NCI-H128 (cell line): ENCODE measurements around the gene RARG.
A peak's percentile ranks its signal among the peaks of the same experiment; 100 is the strongest.

Experiments used
- DNase-seq: peaks from one replicate; lab custom pipeline; 2025; ENCODE audit not compliant: unreplicated experiment; lab: John Stamatoyannopoulos, UW

The RARG gene

GRCh38 chr12:53224061-53224896 is 7.7 kb downstream of the RARG start:
- no peak for DNase-seq

DNA sequence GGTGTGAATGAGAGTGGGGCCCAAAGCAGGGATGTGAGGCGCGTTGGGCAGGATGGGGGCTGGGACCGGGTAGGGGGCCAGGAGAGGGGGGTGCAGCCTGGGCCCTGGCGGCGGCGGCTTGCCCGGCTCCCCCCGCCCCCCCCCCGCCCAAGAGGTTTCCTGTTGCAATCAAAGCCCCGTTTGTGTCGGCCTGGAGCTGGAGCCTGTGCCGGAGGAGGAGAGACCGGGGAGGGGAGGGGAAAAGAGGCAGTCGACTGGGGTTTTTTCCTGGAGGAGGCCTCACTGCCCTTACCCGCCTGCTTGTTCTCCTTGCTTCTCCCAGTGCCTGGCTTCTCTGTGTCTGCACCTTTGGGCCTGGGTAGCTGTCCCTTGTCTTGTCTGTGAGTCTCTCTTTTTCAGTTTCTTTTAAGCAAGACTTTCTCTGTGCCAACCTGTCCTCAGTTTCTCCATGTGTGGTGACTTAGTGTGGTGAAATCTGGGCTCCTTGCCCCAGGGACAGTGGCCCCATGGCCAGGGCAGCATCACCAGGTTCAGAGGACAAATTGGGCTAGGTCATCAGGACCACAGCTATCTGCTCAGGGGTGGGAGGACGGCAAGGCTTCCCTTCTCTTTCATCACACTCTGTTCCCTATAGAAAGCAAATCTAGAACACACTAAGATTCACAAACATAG is 8.5 kb downstream of the RARG start:
- DNase-seq = no peak

- DNase-seq = no peak
Measured at GRCh38 chr12:53222806-53223261, 9.2 kb downstream of the RARG start.

GRCh38 chr12:53222170-53222721 is 9.8 kb downstream of the RARG start:
- DNase-seq = no peak

GRCh38 chr12:53221203-53222080 is 10.6 kb downstream of the RARG start:
- no peak for DNase-seq

GRCh38 chr12:53220694-53221202 is 11.3 kb downstream of the RARG start:
- DNase-seq = peak; percentile 73

DNA sequence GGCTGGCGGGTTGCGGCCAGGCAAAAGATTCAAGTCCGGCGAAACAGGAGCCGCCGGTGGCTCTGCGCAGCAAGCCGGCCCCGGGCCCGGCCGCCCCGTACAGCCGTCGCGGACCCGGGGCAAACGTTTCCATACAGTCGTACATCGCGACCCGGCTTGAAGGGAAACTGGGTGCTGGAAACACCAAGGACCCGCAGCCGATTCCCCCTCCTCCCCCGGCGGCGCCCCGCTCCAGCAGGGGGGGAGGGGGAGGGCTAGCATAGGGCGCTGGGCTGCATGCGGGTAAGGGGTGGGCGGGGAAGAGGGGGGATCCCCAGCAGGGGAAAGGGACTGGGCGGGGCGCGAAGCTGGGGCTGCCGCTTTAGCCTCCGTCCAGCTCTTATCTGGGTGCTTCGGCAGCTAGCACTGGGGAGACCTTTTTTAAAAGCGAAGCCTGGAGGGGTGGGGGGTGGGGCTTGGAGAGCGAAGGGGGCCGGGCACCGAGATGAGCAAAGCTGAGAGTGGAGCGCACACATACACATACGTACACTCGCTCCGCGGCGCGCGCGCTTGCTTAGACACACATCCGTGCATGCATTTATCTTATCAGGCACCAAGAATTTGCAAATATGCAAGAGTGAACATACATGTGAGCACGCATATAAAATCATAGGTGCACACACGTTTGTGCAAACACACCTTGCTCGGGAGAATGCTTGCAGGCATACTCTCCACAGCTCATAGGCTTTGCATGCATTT is 11.9 kb downstream of the RARG start:
- no peak for DNase-seq

GRCh38 chr12:53219292-53219955 is 12.6 kb downstream of the RARG start:
- DNase-seq = no peak

GRCh38 chr12:53218551-53219291 is 13.3 kb downstream of the RARG start:
- DNase-seq = no peak

- no peak for DNase-seq
Measured at GRCh38 chr12:53217931-53218307, 14.1 kb downstream of the RARG start.

DNA sequence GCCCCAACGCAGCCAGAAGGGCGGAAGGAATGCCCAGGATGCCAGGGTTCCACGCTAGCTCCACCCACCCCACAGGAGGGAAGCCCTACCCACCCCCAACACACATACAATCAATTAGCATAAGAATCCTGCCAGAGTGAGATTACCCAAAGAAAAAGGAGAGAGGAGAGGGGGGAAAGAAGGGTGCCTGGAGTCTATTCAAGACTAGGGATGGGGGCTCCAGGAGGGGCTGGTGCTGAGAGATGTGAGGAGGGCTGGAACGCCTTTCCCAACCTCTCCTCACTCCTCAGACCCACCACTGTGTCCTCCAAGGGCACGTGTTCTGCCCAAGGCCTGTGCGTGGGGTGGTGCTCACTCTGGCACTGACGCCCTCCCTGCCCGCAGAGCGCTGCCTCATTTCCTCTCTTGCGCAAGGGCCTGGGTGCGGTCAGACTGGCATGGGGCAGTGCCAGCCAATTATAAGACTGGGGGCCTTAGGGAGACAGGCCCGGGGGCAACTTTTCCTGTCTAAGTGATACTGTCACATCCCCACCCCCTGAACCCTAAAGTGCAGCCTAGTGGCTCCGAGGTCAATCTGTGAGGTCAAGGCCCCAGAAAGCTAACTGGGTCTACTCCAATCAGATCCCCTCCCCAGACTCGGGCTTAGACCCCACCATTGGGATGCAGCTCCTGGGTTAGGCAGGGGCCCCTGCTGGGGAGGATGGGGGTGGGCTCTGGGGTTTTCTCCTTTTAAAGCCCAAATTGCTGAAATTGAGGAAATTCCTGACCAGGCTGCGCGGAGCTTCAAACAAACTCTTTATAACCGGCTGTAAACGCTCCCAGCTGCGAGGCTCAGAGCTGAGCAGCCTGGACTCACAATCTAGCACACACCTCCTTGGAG is 14.7 kb downstream of the RARG start:
- no peak for DNase-seq

DNA sequence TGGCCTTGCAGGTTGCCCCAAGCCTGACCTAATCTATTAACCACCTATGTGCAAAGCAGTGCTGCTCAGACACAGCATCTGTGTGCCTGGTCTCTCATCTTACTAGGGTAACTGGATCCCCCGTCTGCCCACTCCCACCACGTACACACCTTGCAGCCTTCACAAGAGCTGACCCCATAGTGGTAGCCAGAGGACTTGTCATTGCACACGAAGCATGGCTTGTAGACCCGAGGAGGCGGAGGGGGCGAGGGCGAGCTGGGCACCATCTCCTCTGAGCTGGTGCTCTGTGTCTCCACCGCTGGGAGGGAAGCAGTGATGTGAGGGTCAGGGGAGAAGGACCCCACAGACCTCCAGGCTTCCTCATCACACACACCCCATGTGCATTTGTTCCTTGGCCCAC is 16.5 kb downstream of the RARG start:
- no peak for DNase-seq

DNA sequence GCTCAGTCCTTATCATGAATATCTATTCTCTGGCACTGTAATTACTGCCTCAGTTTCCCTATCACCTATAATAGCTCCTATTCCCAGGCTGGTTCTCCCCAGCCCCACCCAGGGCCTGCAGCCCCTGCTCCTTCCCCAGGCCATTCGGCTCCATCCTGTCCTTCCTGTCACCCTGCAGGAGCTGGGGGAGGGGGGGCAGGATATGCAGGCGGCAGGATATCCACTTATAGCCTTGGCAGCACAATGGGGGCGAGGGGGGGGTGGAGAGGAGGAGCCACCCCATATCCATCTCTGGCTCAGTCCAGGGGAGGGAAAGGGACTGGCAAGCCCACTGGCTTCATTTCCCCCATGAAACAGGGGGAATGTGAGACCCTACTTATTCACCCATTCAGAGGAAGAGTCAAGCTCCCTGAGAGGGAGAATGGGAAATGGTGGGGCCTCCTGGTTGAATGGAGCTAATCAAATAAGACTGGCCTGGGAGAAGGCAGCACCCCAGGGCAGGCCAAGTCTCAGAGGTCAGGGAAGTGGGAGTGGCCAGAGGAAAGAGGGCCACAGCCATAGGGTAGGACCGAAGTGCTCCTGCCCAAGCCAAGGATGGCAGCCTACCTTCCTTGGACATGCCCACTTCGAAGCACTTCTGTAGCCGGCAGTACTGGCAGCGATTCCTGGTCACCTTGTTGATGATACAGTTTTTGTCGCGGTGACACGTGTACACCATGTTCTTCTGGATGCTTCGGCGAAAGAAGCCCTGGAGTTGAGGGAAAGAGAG is 17.1 kb downstream of the RARG start:
- DNase-seq = no peak

- DNase-seq = no peak
Measured at GRCh38 chr12:53214221-53214620, 17.8 kb downstream of the RARG start.

DNA sequence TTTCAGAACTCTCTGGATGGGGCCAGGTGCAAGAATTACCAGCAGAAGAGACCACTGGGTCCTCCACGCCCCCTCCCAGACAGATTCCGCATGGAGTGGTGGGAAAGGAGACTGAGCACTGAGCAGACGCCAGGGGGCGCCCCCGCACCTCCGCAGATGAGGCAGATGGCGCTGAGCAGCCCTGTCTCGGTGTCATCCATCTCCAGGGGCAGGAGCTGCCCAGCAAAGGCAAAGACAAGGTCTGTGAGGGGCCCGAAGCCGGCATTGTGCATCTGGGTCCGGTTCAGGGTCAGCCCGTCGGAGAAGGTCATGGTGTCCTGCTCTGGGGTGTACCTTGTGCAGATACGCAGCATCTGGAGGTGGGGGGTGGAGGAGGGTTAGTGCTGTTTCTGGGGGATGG is 18.7 kb downstream of the RARG start:
- peak; percentile 56 for DNase-seq

GRCh38 chr12:53212931-53213330 is 19.1 kb downstream of the RARG start:
- DNase-seq = no peak
